Fibroblast of the aortic adventitia (primary cell): ENCODE data around the gene CASP2. TPM values are rescaled to one million over a fixed set of nuclear protein-coding genes. Genes with fewer than 3 reads are reported as not detected.
A peak's percentile ranks its signal among the peaks of the same experiment; 100 is the strongest.

Source experiments
- DNase-seq: peaks from one replicate; pipeline ENCODE4 v3.0.0-alpha.2; 2010; ENCODE audit warnings: low read depth
- H3K4me3 ChIP-seq: 2 replicates; pipeline ENCODE4 v1.5.1; 2011; ENCODE audit warnings: low read depth, mild to moderate bottlenecking, control low read depth, low read length, moderate library complexity
- CTCF ChIP-seq: IDR thresholded peaks from 2 replicates; pipeline ENCODE4 v1.5.1; 2011; ENCODE audit warnings: mild to moderate bottlenecking, low read length, control low read depth, inconsistent platforms; ENCODE audit not compliant: insufficient read depth
- total RNA-seq: library from RNA; depleted of rRNA; stranded (reverse); fragments of >200 nt; gene quantifications from 2 replicates; pipeline ENCODE4 v1.2.3, GENCODE V29; 2012; ENCODE audit warnings: low replicate concordance

Gene CASP2
- total RNA-seq, 1 donor: 19.8 TPM

- no peak overlapping the region for H3K4me3 ChIP-seq
- DNase-seq: no peak
- no peak for TF ChIP-seq CTCF
Observed at GRCh38 chr7:143255564-143255963, 32.6 kb upstream of the CASP2 start.

GRCh38 chr7:143256325-143256724 lies 31.8 kb upstream of the CASP2 start:
- no peak overlapping the region for H3K4me3 ChIP-seq
- peak; percentile 2 for TF ChIP-seq CTCF
- DNase-seq: no peak

- H3K4me3 ChIP-seq: no peak overlapping the region
- no peak for DNase-seq
Observed at GRCh38 chr7:143256932-143257331, 31.2 kb upstream of the CASP2 start.

GRCh38 chr7:143257501-143257900 lies 30.6 kb upstream of the CASP2 start:
- no peak for TF ChIP-seq CTCF
- no peak for DNase-seq
- H3K4me3 ChIP-seq: no peak overlapping the region

More at GRCh38 chr7:143256932-143257331, 31.2 kb upstream of the CASP2 start:
- TF ChIP-seq CTCF: no peak

- TF ChIP-seq CTCF: no peak
- no peak overlapping the region for H3K4me3 ChIP-seq
- peak; percentile 15 for DNase-seq
Observed at GRCh38 chr7:143258831-143259230, 29.3 kb upstream of the CASP2 start.

GRCh38 chr7:143259765-143260164 lies 28.4 kb upstream of the CASP2 start:
- no peak for DNase-seq
- no peak for TF ChIP-seq CTCF
- no peak overlapping the region for H3K4me3 ChIP-seq

- no peak for DNase-seq
- no peak for TF ChIP-seq CTCF
- no peak overlapping the region for H3K4me3 ChIP-seq
Observed at GRCh38 chr7:143261901-143262300, 26.2 kb upstream of the CASP2 start.
